ENCODE results near the gene PRRT1.
A peak's percentile ranks its signal among the peaks of the same experiment; 100 is the strongest.

The PRRT1 gene

DNA sequence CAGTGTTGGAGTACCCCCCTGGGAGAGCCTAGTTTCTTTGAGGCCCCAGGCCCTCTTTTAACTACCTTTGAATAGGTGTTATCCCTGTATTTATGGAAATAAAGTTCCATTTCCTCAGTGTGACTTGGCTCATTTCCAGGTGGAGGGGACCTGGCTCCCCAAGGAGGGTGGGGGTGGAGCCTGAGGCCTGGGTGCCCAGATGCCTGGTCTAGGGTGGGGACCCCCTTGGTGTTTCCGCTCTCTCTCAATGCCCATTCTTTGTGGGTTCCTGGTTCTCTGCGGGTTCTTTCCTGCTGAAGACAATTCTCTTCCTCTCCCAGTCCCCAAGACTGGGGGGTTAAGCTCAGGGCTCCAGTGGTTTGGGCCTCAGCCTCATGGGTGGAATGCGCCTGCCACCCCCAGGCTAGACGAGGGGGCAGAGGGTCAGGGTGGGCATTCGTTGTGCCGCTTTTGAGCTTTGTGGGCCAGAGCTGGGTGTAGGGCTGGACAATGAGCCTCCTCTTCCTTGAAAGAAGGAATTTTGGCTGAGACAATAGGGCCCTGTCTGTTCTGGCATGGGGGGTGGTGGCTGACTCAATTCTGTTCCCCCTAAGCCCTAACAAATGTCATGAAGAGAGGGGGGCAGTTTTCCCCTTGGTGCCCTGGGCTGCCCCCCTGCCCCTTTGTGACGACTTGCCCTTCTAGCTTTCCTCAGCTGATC is 12.0 kb upstream of the PRRT1 start:
- no peak overlapping the region for H3K4me3 ChIP-seq (ENCODE audit: low read depth, low read length)
- TF ChIP-seq, protein P1, sequence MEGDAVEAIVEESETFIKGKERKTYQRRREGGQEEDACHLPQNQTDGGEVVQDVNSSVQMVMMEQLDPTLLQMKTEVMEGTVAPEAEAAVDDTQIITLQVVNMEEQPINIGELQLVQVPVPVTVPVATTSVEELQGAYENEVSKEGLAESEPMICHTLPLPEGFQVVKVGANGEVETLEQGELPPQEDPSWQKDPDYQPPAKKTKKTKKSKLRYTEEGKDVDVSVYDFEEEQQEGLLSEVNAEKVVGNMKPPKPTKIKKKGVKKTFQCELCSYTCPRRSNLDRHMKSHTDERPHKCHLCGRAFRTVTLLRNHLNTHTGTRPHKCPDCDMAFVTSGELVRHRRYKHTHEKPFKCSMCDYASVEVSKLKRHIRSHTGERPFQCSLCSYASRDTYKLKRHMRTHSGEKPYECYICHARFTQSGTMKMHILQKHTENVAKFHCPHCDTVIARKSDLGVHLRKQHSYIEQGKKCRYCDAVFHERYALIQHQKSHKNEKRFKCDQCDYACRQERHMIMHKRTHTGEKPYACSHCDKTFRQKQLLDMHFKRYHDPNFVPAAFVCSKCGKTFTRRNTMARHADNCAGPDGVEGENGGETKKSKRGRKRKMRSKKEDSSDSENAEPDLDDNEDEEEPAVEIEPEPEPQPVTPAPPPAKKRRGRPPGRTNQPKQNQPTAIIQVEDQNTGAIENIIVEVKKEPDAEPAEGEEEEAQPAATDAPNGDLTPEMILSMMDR (IDR thresholded peaks at IDR 0.05; ENCODE audit: borderline replicate concordance, insufficient read depth, low read depth, low read length) = no peak

DNA sequence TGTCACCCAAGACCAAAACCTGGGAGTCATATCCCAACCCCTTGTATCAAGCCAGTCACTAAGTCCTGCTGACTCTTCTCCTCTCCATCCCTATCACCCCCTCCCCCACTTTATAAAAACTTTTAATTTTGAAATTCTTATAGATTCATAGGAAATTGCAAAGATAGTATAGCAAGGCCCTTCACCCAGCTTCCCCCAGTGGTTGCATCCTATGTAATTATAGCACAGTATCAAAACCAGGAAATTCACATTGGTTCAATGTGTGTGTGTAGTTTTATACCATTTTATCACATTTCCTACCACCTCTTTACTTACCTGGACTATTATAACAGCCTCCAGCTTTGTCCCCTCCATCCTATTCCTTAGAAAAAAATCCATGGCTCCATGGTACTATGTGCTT is 6.3 kb upstream of the PRRT1 start:
- H3K4me3 ChIP-seq (ENCODE audit: low read depth, low read length) = no peak overlapping the region
- TF ChIP-seq, protein P1 (IDR thresholded peaks at IDR 0.05; ENCODE audit: borderline replicate concordance, insufficient read depth, low read depth, low read length) = no peak

DNA sequence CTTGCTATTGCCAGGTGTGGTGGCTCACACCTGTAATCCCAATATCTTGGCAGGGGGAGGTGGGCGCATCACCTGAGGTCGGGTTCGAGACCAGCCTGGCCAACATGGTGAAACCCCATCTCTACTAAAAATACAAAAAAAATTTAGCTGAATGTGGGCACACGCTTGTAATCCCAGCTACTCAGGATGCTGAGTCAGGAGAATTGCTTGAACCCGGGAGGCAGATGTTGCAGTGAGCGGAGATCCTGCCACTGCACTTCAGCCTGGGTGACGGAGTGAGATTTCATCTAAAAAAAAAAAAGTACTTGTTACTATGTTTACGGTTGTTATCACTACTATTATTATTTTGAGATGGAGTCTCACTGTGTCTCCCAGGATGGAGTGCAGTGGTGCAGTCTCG is 5.2 kb upstream of the PRRT1 start:
- TF ChIP-seq, protein P1 (IDR thresholded peaks at IDR 0.05; ENCODE audit: borderline replicate concordance, insufficient read depth, low read depth, low read length) = no peak
- no peak overlapping the region for H3K4me3 ChIP-seq (ENCODE audit: low read depth, low read length)

DNA sequence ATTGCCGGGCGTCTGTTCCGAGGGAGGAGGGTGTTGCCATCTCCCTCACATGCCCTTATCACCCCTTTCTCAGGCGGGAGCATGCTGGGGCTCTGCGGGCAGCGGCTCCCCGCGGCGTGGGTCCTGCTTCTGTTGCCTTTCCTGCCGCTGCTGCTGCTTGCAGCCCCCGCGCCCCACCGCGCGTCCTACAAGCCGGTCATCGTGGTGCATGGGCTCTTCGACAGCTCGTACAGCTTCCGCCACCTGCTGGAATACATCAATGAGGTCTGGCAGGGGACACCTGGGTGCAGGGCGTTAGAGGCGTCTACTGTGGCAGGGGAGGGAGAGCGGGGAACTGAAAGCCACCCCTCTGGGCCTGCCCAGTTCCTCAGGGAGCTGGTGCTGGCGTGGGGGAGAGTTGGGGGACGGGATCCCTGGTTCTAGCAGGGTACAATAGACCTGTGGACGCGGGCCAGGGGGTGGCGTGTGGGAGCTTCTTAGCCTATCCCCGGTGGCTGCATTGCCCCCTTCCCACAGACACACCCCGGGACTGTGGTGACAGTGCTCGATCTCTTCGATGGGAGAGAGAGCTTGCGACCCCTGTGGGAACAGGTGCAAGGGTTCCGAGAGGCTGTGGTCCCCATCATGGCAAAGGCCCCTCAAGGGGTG is 2.9 kb upstream of the PRRT1 start:
- H3K4me3 ChIP-seq (ENCODE audit: low read depth, low read length) = peak overlapping the region; percentile 51
- TF ChIP-seq, protein P1 (IDR thresholded peaks at IDR 0.05; ENCODE audit: borderline replicate concordance, insufficient read depth, low read depth, low read length) = peak; percentile 59; the same call in 1 of the 2 replicates

DNA sequence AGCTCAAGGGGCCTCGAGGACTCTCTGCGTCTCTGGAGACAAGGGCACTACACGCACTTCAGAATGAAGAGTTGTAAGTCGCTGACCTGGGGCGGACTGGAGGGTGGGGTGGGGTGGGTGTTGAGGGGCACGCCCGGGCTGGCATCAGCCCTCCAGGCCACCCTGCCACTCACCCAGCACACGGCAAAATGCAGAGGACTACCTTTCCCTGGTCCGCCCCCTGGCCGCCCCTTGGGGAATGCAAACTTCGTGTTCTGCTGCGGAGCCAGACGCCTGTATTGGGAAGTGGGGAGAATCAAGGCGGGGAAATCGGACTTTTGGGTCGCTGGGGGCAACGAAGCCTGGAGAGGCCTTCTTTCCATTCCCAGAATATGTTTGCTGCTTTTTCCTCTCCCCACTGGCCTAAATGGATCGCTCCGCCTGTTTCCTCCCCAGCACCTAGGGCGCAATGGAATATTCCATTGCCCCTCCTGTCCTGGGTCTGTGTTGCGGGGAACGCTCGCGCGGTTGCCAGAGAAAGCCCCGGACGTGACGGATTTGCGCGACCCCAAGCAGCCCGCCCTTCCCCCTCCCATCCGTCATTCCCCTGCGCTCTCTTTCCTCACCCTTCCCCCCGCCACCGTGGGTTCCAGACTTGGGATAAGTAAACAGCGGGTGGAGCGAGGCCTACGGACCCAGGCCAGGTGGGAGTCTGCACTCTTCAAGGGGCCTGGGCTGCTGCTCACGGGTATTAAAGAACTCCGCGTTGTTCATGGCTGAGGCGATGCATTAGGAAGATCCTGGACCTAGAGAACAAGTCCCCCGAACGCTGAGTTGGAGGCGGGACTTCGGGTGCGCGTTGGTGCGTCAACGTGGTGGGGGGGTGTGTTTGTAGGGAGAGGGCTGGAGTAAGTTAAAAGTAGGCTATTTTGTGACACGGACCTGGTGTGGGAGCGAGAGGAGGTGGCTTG is 2.1 kb upstream of the PRRT1 start, which contains the start of gene PPT2:
TSS of gene PPT2 (plus strand) at position 578 of the 950 bp plus-strand sequence. CDS start 454 bp downstream, outside the sequence.
- peak within 1 kb of the TSS; percentile 51 for H3K4me3 ChIP-seq (ENCODE audit: low read depth, low read length)
- TF ChIP-seq, protein P1 (IDR thresholded peaks at IDR 0.05; ENCODE audit: borderline replicate concordance, insufficient read depth, low read depth, low read length) = no peak

DNA sequence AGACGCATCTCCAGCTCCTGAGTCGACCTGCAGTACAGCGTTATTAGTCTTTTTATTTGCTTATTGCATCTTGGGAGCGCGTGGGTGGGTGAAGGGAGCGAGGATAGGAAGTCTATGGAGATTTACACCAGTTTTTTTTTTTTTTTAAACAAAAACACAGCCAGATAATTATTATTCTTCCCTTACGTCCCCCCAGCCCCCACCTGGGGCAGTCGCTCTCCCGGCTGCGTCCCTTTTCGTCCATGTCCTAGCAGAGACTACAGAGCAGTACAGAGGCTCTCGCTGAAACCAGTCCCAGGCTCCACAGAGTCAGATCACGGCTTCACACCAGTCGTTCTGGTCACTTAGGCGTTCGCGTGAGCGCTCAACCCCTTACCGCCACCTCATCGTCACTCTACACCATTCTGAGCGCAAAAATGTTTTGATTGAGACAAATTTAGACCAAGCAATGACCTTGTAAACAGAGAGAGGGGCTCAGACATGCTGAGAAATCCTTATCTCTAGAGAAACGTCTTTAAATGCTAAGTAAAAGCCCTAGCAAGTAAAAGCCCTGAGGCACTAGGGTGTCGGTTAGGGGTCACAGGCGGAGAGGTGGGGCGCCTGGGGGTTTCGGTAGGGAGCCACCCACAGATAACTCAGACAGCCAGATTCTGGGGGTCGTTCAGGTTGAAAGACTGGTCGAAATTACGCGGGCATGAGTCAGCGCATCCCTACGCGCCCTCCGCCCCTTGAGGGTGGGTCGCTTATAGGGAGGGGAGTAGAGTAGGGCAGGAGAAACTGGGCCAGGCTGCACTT is 1.2 kb upstream of the PRRT1 start:
- H3K4me3 ChIP-seq (ENCODE audit: low read depth, low read length) = no peak overlapping the region
- TF ChIP-seq, protein P1 (IDR thresholded peaks at IDR 0.05; ENCODE audit: borderline replicate concordance, insufficient read depth, low read depth, low read length) = no peak
